GM18526 (cell line): Measurements from ENCODE around the gene POU1F1.

Source experiments
- POLR2A ChIP-seq: IDR thresholded peaks from 3 replicates; pipeline ENCODE4 v1.6.1; 2011; ENCODE audit not compliant: insufficient read length; ENCODE audit errors: extremely low read depth

Gene POU1F1

GRCh38 chr3:87269723-87270122 is 6.7 kb downstream of the POU1F1 start:
- TF ChIP-seq POLR2A: no peak

DNA sequence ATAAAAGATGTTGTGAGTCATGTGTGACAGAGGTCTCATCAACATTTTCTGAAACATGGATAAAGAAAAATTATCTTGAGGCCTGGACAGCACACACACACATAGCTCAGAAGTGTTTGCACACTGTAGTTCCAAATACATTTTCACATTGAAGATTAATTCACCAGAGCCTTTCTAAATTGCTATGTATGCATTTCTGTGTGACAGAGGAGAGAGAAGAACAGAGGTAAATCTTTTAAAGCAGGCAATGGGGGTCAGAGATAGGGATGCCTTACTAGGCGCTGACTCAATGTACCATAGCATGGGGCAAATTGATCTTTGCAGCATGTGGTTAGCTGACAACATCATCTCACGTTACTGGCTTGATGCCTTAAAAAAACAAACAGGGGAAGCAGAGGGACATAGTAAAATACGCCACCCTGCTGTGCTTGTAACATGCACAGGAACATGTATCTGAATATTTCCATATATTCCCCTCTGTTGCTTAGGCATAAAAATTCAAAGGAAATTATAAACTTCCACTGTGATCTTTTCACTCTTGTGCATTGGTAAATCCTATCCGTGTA is 7.7 kb downstream of the POU1F1 start:
- TF ChIP-seq POLR2A: no peak

DNA sequence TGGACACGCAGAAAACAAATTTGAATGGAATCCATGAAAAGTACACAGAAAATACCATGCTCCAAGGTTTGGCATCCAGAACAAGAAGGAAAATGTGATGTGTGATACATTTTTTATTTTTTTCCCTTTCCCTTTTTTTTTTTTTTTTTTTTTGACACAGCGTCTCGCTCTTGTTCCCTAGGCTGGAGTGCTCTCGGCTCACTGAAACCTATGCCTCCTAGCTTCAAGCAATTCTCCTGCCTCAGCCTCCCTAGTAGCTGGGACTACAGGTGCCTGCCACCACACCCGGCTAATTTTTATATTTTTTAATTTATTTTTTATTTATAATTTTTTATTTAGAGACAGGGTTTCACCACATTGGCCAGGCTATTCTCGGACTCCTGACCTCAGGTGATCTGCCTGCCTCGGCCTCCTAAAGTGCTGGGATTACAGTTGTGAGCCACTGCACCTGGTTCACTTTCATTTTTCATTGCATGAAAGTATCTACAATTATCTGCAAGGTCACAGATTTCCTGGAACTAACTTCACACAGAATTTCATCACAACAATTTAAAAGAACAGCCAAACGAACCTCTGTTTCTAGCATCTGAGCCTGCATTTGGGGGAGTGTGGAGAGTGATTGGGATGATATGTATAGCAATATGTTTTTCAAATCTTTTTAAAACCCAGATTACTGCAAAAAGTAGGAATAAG is 8.3 kb downstream of the POU1F1 start:
- TF ChIP-seq POLR2A: no peak

DNA sequence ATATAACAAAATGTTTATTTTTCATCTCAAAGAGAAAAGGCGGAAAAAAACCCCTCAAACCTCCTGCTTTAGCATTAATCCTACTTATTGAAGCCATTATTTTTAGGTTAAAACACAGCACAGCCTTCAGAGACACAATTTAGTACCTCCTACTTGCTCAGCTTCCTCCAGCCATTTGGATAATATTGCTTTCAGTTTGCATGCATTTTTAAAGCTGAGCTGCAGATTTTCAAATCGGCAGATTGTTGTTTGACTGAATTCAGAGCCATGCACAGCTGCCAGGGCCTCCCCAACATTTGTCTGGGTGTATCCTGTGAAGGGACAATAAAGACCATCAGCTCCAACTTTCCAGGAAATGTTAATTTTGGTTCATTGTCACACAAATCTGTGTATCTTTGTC is 14.5 kb downstream of the POU1F1 start:
- TF ChIP-seq POLR2A: no peak

DNA sequence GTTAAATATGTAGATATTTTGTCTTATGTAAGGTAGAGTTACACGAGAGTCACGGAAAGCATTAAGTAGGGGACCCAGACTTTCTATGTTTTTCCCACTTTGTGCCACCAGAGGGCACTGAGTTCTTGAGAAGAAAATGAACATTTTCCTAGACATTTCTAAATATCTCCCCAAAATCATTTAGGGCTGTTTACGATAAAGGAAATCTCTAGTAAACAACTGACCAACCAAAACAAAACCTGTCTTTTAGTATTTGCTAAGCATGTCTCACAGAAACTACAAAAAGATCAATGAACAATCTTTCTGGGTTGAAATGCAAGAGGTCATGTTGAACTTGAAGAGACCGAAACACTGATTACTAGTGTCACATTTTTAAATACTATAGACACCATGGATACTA is 16.1 kb downstream of the POU1F1 start:
- no peak for TF ChIP-seq POLR2A

DNA sequence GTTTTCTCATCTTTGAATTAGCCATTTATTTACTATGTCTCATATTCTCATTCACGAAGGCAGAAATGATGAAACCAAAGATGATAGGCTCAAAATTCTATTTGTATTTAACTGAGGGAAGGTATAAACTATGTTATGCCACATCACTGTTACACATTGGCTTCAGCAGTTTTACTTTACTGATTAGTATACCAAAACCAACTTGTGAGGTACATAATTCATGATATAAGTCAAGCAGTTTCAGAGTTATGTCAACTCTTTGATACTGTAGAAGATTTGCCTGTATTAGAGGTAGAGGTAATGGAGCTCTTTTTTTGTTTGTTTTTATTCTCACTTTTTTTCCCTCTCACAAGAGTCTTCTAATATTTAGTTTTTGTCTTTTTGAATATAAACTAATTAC is 26.4 kb downstream of the POU1F1 start:
- TF ChIP-seq POLR2A: no peak

- no peak for TF ChIP-seq POLR2A
Observed at GRCh38 chr3:87248831-87249230, 27.6 kb downstream of the POU1F1 start.

DNA sequence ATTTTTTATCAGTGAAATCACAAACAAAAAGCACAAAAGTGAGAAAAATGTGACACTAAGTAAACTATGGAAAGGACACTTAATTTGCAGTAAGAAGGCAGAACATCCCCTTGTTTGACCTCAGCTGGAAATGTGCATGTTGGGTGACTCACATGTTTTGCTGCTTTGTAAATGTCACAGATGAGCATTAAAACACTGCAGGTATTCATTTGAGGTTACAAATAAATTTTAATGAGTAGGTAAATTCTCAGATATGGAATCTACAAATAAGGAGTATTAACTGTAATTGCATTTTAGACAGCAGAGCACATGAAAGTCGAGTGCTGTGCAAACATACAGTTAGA is 29.0 kb downstream of the POU1F1 start:
- TF ChIP-seq POLR2A: no peak

GRCh38 chr3:87246662-87247429 is 29.5 kb downstream of the POU1F1 start:
- TF ChIP-seq POLR2A: no peak

DNA sequence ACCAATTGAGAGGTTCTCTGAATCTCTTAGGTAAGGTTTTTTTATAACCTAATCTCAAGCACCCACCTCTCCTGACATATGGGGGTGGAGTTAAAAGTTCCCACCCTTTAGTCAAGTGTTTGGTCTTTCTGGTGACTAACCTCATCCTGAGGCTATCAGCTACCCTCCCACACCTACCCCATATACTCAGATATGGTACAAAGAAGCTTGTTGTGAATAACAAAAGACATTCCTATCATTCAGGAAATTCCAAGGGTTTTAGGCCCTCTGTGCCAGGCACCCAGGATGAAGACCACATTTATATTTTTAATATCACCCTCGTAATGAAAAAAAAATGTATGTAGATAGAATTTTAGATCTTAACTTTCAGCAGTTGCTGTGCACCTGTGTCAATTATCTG is 40.3 kb downstream of the POU1F1 start:
- TF ChIP-seq POLR2A: no peak

DNA sequence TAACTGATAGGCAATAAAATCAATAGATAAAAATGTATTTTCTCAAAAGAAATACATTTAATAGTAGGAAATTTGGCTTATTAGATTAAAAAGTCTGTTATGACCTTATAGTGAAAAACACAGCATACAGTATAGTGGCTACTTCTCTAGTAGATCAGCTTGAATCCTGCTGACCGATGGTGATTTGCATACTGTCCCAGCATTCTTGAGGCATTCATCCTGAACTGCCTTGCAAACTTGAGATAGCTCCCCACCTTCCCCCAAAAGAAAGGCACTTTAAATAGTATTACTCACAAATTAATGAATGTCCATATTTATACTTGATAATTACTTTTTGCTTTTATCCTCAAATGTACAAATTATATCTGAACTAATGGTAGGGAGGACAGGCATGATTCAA is 42.6 kb downstream of the POU1F1 start:
- TF ChIP-seq POLR2A: no peak

GRCh38 chr3:87229113-87229512 is 47.3 kb downstream of the POU1F1 start:
- TF ChIP-seq POLR2A: no peak

DNA sequence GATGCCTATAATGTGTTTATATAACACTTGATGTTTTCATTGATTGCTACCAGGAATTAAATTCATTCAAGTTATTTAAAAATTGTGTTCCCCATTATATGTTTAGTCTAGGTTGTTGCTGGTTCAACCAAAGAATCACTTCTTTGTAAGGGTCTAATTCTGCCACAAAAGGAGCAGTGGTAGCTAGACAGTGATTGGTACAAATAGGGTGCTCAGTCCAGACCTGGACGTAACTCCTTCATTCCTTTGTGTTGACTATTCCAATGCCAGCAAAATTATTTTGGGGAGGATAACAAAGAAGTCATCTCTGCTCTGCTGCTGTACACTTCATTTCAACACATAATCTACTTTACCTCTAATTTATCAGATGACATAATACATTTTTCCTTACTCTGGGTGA is 48.1 kb downstream of the POU1F1 start:
- TF ChIP-seq POLR2A: no peak

DNA sequence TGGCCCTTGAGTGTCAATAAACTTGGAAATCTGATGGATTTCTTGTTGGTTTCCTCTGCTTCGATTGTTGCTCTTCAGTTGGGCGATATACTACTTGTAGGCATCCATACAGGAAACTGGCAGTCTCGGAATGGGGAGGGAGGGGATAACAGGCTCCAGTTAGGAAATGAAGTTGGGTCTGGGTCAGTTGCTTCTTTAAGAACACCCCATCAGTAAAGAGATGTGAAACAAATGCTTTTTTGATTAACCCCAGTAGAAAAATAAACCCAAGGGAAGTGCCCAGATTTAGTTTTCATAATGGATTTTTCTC is 48.6 kb downstream of the POU1F1 start:
- no peak for TF ChIP-seq POLR2A

DNA sequence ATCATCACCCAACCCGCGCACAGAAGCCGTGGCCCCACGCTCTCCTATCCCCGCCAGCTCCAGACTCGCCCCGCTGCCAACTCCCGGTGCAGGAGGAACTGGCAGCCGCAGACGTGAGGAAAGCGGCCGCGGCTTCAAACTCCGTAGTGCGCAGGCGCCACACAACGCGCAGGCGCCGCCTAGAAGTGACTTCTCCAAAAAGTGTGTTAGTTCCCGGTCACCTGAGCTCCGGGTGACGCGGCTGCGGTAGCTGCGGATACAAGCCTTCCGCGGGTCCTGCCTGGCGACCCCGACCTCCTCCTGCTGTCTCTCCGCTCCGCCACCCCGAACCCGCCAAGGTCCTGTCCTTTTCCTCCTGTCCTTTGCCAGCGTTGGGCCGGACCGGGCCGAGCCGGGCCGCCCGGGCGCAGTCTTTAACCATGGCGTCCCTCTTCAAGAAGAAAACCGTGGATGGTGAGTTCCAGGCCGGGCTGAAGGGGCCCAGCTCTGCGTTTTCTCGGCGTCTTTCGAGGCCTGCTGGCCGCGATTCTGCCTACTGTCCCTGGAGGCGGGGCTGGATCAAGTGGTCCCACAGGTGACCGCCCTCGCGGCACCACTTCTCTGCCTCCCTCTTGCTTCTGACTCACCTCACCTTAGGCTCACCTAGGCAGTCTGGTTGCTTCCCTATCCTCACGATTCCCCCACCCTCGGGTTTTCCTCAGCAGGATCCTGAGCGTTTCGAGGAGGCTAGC is 49.1 kb downstream of the POU1F1 start, which contains the start of gene CHMP2B:
TSS of gene CHMP2B (plus strand) at position 206 of the 731 bp plus-strand sequence. CDS start at position 420, 214 bp downstream.
- TF ChIP-seq POLR2A: peak; percentile 71

DNA sequence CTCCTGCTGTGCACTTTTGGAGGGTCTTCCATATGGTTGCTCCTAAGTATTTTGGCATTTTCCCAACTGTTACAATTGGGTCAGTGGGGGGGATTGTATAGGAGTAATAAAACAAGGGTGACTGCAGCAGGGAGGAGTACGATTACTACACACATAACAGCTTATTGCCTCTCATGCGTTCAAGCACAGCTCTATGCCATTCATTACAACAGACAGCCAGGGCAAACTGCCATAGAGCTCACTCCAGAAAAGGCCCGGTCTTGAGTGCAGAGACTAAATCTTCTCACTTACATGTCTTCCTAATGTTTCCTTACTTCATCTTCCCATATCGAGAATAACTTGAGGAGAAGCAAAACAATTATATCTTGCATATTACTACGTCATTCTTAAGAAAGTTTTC is 50.7 kb downstream of the POU1F1 start:
- no peak for TF ChIP-seq POLR2A
